Caco-2 (cell line): ENCODE results near the gene PALM. TPM values are rescaled to one million over a fixed set of nuclear protein-coding genes. Genes with fewer than 3 reads are reported as not detected.

ENCODE experiments used
- BruUV-seq: library from RNA; stranded (reverse); fragments of 400-500 nt; replicated peaks from 2 replicates; lab custom pipeline; 2021; lab: Mats Ljungman, UMichigan
- CTCF ChIA-PET: fragments of 300-600 bp; sonication (Branson Sonifier 250); formaldehyde crosslinking; loops from one replicate; lab custom pipeline; 2022; ENCODE audit warnings: antibody characterized with exemption; lab: Charles Lee
- POLR2A ChIA-PET: fragments of 300-600 bp; sonication (Branson Sonifier 250); formaldehyde crosslinking; loops from one replicate; lab custom pipeline; 2022; ENCODE audit warnings: antibody characterized with exemption; lab: Charles Lee
- DNase-seq, 2 experiments: peaks; one replicate each; pipeline versions ENCODE4 v3.0.0 to v3.0.0-alpha.2; 2020 to 2022
- H3K27me3 ChIP-seq: replicated peaks from 2 replicates; pipeline ENCODE4 v1.6.0; 2011; ENCODE audit warnings: low read length; ENCODE audit not compliant: control insufficient read depth, insufficient read depth
- H3K36me3 ChIP-seq: 2 replicates; pipeline ENCODE4 v1.5.1; 2011; ENCODE audit warnings: low read length; ENCODE audit not compliant: control insufficient read depth, insufficient read depth
- H3K4me1 ChIP-seq: fragments of 250-450 bp; sonication (Bioruptor Pico); 2 replicates; pipeline ENCODE4 v1.5.1; 2020; ENCODE audit warnings: mild to moderate bottlenecking
- H3K4me3 ChIP-seq: 2 replicates; pipeline ENCODE4 v1.5.1; 2011; ENCODE audit warnings: low read depth, mild to moderate bottlenecking, control low read depth, low read length
- H3K9me3 ChIP-seq: fragments of 250-450 bp; sonication (Bioruptor Pico); 2 replicates; pipeline ENCODE4 v1.5.1; 2020; ENCODE audit warnings: mild to moderate bottlenecking, moderate library complexity
- H3K27ac Mint-ChIP-seq: one replicate; pipeline ENCODE4 v1.8.0; 2022; ENCODE audit warnings: mixed read lengths; ENCODE audit not compliant: unreplicated experiment
- H3K27me3 Mint-ChIP-seq: one replicate; pipeline ENCODE4 v1.8.0; 2022; ENCODE audit warnings: mixed read lengths; ENCODE audit not compliant: insufficient read depth, unreplicated experiment
- H3K36me3 Mint-ChIP-seq: one replicate; pipeline ENCODE4 v1.8.0; 2022; ENCODE audit warnings: mild to moderate bottlenecking, mixed read lengths; ENCODE audit not compliant: insufficient read depth, unreplicated experiment
- H3K4me1 Mint-ChIP-seq: one replicate; pipeline ENCODE4 v1.8.0; 2022; ENCODE audit warnings: low read depth, mixed read lengths; ENCODE audit not compliant: unreplicated experiment
- H3K4me3 Mint-ChIP-seq: one replicate; pipeline ENCODE4 v1.8.0; 2022; ENCODE audit warnings: mild to moderate bottlenecking, moderate library complexity, mixed read lengths; ENCODE audit not compliant: unreplicated experiment
- H3K9me3 Mint-ChIP-seq: one replicate; pipeline ENCODE4 v1.8.0; 2022; ENCODE audit warnings: mixed read lengths; ENCODE audit not compliant: unreplicated experiment
- CTCF ChIP-seq, 2 experiments: fragments of 200-600 bp in 1 of 2; IDR thresholded peaks; 1 replicate in 1 of 2; 2 replicates in 1 of 2; pipeline versions ENCODE4 v1.5.1 to v1.8.0; 2011 to 2022; ENCODE audit warnings: antibody characterized with exemption in 1 of 2, control low read depth in 1 of 2, inconsistent platforms in 1 of 2, low read depth in 1 of 2, low read length in 1 of 2, mild to moderate bottlenecking in 1 of 2, moderate library complexity in 1 of 2; ENCODE audit not compliant: insufficient read depth in 1 of 2, severe bottlenecking in 1 of 2, unreplicated experiment in 1 of 2
- intact Hi-C: fragments of 100-400 bp; cut with micrococcal nuclease; formaldehyde crosslinking; loops from one replicate; pipeline ENCODE4 v1.10.0; 2022; ENCODE audit not compliant: unreplicated experiment
- total RNA-seq: library from RNA; stranded (reverse); gene quantifications from 2 replicates; pipeline ENCODE4 v1.2.3, GENCODE V29; 2022

PALM gene
- total RNA-seq, 1 experiment from 2014 or later, result 16.1 TPM

GRCh38 chr19:734716-735115, 26.0 kb downstream of the PALM start:
- Mint-ChIP-seq H3K27ac (peak overlapping the region; percentile 57), H3K4me3 (no peak overlapping the region), H3K27me3 (no peaks in the 10 kb centered on the region), H3K36me3 (peaks cover 37% of the 10 kb centered on the region), H3K9me3 (no peaks in the 10 kb centered on the region), H3K4me1 (peaks cover 7% of the 10 kb centered on the region)
- no peak for TF ChIP-seq CTCF (IDR thresholded peaks at IDR 0.05; ENCODE audit: insufficient read depth in 1 of 2, low read depth in 1 of 2, low read length in 1 of 2, severe bottlenecking in 1 of 2, unreplicated experiment in 1 of 2)
- no peaks in the 10 kb centered on the region for H3K36me3 ChIP-seq
- DNase-seq, result no peak
- no peak overlapping the region for H3K4me3 ChIP-seq
- ChIA-PET CTCF (interaction anchor here (0.7 to 1.5 kb wide), 5 partner anchors 18 to 204 kb away, joined by 3 to 8 read pairs (median 3); partner anchors contain the start of genes FSTL3 and RNF126), POLR2A (no interaction called here)
- intact Hi-C loops, result loop anchor here (1.0 kb wide), 1 partner anchor 69 kb away; no protein-coding TSS in a partner anchor
- no TSS peak for BruUV-seq
- peaks cover 5% of the 10 kb centered on the region; the same call in 1 of the 2 replicates for H3K9me3 ChIP-seq
- peaks cover 16% of the 10 kb centered on the region for H3K4me1 ChIP-seq
- no peaks in the 10 kb centered on the region for H3K27me3 ChIP-seq

GRCh38 chr19:736125-736524, 27.4 kb downstream of the PALM start:
- H3K27me3 Mint-ChIP-seq, result no peaks in the 10 kb centered on the region
- H3K27me3 ChIP-seq, result no peaks in the 10 kb centered on the region
- H3K4me3 ChIP-seq, result no peak overlapping the region
- no peak overlapping the region for H3K4me3 Mint-ChIP-seq
- CTCF ChIA-PET, result no interaction called here
- BruUV-seq, result no TSS peak
- TF ChIP-seq CTCF (IDR thresholded peaks at IDR 0.05; ENCODE audit: insufficient read depth in 1 of 2, low read depth in 1 of 2, low read length in 1 of 2, severe bottlenecking in 1 of 2, unreplicated experiment in 1 of 2), result no peak
- no peaks in the 10 kb centered on the region for H3K36me3 ChIP-seq
- H3K36me3 Mint-ChIP-seq, result peaks cover 44% of the 10 kb centered on the region
- peaks cover 5% of the 10 kb centered on the region; the same call in 1 of the 2 replicates for H3K9me3 ChIP-seq
- intact Hi-C loops, result no loop called here
- H3K9me3 Mint-ChIP-seq, result no peaks in the 10 kb centered on the region
- no peak for DNase-seq
- H3K4me1 ChIP-seq, result peaks cover 16% of the 10 kb centered on the region
- POLR2A ChIA-PET, result no interaction called here
- H3K27ac Mint-ChIP-seq, result no peak overlapping the region
- peaks cover 7% of the 10 kb centered on the region for H3K4me1 Mint-ChIP-seq

GRCh38 chr19:737591-738093, 28.9 kb downstream of the PALM start:
- H3K9me3 Mint-ChIP-seq, result no peaks in the 10 kb centered on the region
- H3K4me3 ChIP-seq, result no peak overlapping the region
- H3K9me3 ChIP-seq, result peaks cover 5% of the 10 kb centered on the region; the same call in 1 of the 2 replicates
- no peak overlapping the region for H3K4me3 Mint-ChIP-seq
- ChIA-PET CTCF (no interaction called here), POLR2A (no interaction called here)
- intact Hi-C loops, result loop anchor here (2.0 kb wide), 1 partner anchor 15 kb away; no protein-coding TSS in a partner anchor
- DNase-seq, result peak; percentile 59 to 63
- H3K36me3 ChIP-seq, result no peaks in the 10 kb centered on the region
- H3K4me1 Mint-ChIP-seq, result peaks cover 7% of the 10 kb centered on the region
- H3K27ac Mint-ChIP-seq, result peak overlapping the region; percentile 66
- H3K4me1 ChIP-seq, result peaks cover 16% of the 10 kb centered on the region
- peaks cover 58% of the 10 kb centered on the region for H3K36me3 Mint-ChIP-seq
- H3K27me3 Mint-ChIP-seq, result no peaks in the 10 kb centered on the region
- BruUV-seq, result no TSS peak
- no peaks in the 10 kb centered on the region for H3K27me3 ChIP-seq
- TF ChIP-seq CTCF (IDR thresholded peaks at IDR 0.05; ENCODE audit: insufficient read depth in 1 of 2, low read depth in 1 of 2, low read length in 1 of 2, severe bottlenecking in 1 of 2, unreplicated experiment in 1 of 2), result peak; percentile 39 to 42
